CD4-positive, alpha-beta T cell treated with Interleukin-21 for 1 hour (primary cell): ENCODE measurements around the gene CAMK1D.
"Not testable (repeated sequence)": the region's sequence is repeated elsewhere in the genome, so short reads cannot be mapped to it uniquely, and the experiment has no call there.

Experiments
- DNase-seq: peaks from one replicate; pipeline ENCODE4 v3.0.0-alpha.2; 2020

Gene CAMK1D

DNA sequence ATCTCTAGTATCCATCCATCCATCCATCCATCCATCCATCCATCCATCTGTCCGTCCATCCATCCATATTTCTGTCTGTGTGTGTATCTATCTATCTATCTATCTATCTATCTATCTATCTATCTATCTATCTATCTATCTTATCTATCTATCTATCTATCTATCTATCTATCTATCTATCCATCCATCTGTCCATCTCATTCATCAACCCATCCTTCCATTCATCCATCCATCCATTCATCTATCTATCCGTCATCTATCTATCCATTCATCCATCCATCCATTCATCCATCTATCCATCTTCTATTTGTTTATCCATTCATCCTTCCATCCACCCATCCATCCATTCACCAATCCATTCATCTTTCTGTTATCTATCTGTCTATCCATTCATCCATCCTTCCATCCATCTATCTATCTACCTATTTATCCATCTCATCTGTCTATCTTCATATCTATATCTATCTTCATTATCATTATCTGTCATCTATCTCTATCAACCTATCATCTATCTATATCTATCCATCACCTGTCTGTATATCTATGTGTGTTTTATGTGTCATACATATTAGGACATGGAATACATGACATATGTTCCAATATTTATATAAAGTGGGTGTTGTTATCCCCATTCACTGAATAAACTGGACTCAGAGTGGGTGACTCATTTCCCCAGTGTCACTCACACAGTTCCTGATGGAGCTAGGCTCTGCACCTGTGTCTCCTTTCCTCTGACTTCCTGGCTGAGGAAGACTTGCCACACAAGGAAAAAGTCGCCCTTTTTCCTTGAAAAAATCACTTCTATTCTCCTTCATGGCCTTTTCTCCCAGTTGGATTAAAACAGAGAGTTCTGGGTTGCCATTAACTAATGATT lies 452.1 kb downstream of the CAMK1D start:
- DNase-seq, result no peak

DNA sequence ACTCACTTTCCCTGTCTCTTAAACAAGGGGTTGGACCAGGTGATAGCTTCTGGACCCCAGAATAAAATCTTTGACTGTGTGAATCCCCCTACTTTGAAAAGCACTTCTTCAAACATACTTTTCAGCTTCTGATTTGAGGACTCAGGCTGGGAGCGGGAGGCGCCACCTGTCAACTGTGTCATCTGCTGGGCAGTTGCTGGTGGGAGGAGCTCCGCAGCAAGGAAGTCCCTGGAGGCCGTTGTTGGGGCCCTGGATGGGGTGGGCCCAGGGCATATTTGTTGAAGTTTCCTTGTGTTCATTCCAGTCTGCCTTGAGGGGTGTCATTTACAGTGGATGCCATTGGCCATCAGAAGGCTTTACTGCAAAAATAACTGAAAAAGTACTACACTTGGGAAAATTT lies 454.4 kb downstream of the CAMK1D start:
- no peak for DNase-seq

DNA sequence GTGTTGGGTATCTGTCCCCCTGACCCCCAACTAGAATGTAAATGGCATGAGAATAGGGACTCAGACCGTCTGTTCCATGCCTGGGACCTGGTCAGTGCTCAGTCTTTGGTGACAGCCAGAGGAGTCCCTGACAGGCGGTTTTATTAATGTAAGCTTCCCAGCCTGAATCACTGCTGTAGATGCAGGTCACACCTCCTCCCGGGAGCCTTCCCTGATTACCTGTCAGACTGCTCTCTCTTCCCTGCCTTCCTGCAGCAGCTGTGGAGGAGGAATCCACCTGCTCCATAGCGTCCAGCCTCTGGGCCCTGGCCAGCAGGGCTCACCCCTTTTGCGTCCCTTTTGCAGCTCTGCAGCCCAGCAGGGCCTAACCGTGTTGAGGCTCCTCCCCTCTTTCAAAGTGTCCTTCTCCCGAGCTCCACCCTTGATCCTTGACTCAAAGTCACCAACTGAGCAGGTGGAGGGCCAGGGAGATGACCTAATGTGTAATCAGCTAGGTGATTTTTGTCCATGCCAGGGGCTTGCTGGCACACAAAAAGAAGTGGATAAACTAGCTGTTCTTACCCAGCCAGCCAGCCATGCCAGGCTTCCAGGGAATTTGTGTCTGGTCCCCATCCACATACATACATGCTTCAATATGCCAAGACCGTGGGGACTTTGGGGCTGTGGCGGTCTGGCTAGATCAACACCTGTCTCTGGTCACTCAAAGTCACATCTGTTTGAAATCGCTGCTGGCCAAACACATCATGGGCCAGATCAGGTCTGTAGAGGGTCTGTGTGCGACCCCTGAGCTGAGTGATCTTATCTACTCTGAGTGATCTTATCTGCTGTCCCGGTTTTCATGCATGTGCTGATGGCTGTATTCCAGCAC lies 457.1 kb downstream of the CAMK1D start:
- DNase-seq, result no peak

DNA sequence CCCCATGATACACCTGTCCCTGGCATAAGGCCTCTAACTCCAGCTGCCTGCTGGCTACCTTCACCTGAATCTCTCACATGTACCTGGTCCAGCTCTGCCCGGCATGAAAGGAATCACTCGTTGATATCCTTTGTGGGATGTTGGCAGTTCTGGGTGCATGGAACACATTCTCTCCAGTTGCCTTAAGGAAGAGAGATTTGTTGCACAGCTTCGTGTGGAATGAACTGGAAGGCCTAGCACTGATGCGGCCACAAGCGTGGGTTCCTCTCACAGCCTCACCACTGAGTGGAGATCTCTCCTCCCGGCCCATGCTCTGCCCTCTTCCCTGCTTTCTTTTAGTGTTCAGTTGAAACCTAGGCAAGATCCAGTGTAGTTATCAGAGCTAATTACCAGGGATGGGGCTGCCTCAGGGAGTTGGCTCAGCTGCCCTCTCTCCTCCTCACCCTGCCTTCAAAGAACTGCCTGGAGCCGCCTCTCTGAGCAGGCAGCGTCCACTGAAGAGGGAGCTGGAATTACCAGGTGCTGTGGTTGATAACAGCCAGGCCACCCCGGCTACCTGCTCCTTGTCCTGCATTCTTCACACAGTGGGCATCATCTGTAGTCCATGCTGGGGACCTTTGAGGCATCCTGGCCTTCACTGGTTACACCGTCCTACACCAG lies 457.9 kb downstream of the CAMK1D start:
- no peak for DNase-seq

DNA sequence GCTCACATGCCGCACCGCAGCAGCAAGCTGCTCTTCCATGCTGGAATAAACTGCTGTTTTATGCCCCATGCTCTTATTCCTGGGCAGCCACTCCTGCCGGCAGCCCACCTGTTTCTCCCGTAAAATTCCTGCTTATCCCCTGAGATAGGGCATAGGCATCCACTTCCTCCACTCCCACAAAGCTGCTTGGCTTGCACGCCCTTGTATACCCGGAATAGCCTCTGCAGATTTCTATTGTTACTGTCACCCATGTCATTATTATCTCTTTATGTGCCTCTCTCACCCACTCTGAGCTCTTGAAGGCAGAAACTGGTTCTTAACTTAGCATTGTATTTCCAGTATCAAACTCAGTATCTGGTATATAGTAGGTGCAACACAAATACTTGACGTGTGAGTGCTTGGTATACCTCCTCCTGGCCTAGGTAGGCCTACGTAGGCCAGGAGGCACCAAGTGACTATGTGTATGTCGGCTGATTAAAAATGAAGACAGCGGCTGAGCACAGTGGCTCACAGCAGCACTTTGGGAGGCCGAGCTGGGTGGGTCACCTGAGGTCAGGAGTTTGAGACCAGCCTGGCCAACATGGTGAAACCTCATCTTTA lies 458.8 kb downstream of the CAMK1D start:
- DNase-seq, result no peak

DNA sequence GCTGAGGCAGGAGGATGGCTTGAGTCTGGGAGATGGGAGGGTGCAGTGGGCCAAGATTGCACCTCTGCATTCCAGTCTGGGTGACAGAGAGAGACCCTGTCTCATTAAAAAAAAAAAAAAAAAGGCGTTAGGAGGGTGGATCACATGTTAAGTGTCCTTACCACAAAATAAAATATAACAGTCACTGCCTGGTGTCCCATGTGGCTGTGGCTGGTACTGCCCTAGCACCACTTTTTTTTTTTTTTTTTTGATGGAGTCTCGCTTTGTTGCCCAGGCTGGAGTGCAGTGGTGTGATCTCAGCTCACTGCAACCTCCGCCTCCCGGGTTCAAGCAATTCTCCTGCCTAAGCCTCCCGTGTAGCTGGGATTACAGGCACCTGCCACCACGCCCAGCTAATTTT lies 460.7 kb downstream of the CAMK1D start:
- not testable (repeated sequence) for DNase-seq

DNA sequence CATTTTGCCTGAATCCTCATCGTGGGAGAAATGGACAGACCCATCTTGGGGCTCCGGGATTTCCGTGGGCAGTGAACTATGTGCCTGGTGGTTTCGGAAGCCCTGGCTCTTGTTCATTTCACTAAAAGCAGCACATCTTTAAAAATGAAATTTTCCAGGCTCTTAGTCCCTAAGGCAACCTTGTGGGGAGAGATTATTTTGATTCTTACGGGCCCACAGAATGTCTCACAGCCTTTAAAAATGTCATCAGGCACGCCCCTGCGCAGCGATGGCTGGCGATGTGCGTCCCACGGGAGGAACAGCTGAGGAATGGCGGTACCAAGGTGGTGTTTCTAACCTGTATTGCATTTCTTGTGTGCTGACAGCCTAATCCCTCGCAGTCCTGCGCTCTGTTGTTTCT lies 462.5 kb downstream of the CAMK1D start:
- no peak for DNase-seq

DNA sequence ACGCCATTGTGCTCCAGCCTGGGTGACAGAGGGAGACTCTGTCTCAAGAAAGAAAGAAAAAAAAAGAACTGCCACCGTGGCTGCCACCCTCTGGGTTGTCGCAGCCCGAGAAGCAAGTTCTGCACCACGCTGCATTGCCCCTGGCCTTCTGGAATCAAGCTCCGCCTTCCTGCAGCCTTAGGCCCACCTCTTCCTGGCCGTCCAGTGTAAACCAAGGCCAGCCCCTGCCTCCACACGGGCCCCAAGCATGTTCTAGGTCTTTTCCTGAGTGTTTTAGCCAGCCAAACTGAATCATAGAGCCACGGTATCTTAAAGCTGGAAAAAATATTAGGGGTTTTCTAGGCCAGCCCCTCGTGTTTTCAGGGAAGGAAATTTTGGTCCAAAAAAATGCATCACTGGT lies 463.2 kb downstream of the CAMK1D start:
- DNase-seq, result no peak

DNA sequence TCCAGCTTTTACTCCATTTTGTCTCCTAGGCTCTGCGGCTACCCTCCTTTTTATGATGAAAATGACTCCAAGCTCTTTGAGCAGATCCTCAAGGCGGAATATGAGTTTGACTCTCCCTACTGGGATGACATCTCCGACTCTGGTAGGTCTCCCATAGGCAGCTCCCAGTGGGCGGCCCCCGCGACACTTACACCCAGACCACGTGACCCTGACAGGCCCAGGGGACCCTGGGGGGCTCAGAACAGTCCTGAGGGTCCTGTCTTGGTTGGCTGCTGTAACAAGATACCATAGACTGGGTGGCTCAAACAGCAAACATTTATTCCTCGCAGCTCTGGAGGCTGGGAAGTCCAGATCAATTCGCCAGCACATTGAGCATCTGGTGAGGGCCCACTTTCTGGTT lies 464.8 kb downstream of the CAMK1D start:
- DNase-seq, result no peak

DNA sequence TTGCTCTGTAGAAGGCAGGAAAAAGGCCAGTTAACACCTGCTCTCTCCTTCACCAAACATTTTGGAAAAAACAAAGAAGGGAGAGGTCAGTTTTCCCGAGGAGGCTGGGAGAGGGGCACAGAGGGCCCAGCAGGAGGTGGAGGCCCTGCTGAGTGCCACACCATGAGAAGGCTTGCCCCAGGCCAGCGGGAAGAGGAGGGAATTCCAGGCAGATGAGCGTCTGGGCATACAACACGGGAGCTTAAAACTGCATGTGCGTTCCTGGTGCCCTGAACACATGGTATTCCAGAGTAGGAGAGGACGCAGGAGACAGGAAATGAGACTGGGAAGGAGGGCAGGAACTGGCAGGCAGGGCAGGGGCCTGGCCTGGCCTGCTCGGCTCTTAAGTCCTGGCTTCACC lies 469.7 kb downstream of the CAMK1D start:
- DNase-seq, result no peak

DNA sequence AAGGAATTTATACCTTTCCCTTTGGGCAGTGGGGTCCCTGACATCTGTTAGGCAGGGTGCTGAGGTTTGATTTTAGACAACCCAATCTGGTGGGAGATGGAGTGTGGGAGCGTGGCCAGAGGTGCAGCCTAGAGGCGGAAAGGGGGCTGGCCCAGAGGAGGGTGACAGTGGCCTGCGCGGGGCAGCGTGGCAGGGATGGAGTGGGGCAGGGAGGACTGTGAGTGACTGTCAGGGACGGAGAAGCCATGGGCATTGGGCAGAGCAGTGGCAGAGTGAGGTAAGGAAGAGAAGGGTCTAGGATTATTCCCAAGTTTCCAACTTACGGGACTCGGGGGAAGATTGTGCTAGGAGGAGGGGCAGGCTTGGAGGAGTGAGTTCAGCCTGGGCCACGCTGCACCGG lies 470.3 kb downstream of the CAMK1D start:
- DNase-seq, result no peak

DNA sequence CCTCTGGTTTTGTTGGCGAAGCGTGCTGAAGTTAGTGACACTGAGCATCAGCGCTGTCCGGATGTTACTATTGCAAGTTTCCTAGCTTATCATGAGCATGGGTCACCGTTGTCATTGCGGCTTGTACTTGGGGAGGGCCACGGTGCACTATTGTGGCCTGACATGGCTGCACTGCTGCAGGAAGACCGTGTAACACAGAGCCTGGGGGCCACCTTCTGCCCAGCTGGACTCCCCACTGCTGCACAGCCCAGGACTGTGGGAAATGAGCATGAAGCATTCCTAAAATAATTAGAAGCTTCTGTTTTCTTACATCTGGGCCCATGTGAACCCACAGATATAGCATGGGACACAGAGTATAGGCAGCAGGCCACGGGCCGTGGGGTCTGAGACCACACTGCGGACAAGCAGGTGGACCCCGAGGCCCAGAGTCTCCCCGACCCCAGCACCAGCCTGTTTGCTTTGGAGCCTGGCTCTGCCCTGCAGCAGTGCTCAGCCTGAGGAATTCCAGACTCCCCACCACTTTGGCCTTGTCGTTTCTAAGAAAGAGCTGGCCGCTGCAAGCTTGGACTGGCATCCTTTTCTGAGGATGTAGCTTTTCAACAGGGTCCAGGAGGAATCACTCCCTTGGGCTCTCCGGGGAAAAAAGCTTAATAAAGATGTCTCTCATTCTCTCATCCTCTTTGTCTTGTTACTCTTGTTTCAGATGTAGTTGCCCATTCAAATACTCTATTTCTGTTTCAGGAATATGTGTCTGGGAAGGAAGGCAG lies 473.0 kb downstream of the CAMK1D start:
- no peak for DNase-seq

DNA sequence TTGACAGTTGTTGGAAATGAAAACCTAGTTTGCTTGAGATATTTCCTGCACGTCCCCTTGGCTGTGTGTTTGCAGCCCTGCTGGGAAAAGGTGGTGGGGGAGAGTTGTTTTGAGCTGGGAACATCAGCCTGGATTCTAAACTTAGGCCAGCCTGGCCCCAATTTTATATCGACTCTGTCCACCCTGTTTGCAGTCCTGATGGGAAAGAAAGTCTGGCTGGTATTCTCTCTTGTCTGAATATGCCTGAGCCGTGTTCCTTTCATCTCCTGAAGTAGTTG lies 473.5 kb downstream of the CAMK1D start:
- no peak for DNase-seq

DNA sequence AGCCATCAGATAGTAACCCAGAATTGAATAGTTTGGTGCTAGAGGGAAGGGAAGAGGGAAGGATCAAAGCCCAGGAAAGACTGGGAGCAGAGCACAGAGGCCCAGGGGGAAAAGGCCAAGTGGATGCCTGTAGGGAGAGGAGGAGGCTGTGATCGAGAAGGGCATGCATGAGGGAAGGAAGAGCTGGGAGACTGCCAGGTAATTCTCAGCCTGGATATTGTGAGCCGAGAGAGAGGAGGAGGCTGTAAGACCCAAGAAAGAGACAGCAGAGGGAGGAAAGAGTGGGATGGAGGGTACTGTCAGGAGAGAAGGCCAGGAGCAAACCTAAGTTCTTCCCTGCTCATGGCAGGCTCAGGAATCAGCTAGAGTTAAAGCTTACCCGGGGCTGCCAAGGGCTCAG lies 474.0 kb downstream of the CAMK1D start:
- no peak for DNase-seq

DNA sequence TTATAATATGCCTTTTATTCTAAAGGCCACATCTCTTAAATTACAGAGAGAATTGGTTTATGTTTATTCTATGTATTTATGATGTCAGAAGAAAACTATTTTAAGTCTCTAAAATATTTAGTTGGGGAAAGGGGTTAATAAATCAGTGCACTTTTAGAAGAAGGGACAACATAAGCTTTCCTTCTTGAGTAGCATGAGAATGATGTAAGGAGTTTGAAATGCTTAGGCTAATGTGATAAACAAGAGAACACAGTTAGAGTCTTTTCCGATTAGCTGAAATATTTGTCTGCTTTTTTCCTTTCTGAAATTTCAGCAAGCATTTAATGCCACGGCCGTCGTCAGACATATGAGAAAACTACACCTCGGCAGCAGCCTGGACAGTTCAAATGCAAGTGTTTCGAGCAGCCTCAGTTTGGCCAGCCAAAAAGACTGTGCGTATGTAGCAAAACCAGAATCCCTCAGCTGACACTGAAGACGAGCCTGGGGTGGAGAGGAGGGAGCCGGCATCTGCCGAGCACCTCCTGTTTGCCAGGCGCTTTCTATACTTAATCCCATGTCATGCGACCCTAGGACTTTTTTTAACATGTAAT lies 476.0 kb downstream of the CAMK1D start:
- DNase-seq, result no peak

DNA sequence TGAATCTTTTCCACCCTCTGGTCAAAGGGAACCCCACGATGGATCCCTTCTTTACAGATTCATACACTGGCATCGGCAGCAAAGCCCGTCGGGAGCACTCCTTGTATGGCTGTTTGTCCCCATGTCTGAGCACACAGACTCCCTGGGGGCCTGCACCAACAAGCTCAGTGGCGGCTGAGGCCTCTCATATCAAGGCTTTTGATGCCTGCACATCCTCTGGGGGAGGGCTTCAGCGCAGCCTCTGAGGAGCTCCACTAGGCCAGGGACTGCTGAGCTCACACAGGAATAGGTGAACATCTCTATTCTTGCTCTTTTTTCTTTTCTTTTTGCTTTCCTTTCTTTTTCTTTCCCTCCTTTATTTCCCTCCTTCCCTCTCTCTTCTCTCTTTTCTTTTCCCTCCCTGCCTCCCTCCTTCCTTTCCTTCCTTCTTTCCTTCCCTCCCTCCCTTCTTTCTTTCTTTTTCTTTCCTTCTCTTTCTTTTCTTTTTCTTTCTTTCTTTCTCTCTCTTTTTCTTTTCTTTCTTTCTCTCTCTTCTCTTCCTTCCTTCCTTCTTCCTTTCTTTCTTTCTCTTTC lies 477.5 kb downstream of the CAMK1D start:
- DNase-seq, result no peak

DNA sequence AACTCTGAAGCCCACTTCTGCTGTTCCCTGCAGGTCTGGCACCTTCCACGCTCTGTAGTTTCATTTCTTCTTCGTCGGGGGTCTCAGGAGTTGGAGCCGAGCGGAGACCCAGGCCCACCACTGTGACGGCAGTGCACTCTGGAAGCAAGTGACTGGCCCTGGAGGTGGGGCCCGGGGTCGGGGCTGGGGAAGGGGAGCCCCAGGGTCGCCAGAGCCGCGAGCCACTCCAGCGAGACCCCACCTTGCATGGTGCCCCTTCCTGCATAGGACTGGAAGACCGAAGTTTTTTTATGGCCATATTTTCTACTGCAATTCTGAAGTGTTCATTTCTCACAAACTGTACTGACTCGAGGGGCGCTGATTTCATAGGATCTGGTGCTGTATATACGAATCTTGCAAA lies 479.4 kb downstream of the CAMK1D start:
- no peak for DNase-seq

DNA sequence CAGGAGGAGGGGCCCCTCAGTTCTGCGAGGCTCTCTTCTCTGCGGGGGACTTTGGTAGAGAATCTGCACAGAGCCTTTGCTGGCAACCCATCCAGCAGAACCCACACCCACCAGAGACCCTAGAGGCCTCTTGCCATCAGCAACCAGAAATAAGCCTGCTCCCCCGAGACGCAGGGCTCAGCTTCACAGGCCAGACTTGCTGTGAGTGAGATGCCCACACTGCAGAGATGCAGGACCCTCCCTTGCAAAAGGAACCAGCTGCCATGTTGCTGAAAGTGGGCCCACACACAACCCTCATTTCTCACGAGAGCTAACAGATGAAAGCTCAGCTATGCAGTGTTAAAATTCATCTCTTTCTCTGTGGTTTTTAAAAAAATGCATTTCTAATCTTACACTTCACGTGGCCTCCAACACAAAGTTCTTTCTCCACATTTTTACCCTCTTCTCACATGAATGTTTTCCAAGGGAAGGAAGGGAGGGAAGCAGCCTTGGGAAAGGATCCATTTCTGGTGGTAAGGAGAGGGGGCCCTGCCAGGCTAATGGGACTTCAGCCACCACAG lies 480.6 kb downstream of the CAMK1D start:
- DNase-seq, result no peak

DNA sequence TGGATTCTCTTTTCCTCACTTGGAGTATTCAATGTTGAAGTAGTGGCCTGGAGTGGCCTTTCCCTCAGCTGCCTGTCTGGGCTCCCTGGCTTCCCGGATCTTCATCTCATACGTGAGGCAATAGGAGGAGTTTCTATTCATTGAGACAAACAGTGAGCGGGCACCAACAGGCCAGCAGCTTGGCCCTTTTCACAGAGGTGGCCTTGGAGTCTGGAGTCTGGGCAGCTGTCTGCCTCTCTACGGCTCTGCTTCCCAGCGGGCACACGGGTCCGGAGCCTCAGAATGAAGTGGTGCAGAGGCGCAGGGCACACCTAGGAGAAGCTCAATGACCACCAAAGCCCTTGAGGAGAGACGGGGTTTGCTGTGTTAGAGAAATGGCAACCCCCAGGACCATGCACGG lies 482.7 kb downstream of the CAMK1D start:
- DNase-seq, result no peak

DNA sequence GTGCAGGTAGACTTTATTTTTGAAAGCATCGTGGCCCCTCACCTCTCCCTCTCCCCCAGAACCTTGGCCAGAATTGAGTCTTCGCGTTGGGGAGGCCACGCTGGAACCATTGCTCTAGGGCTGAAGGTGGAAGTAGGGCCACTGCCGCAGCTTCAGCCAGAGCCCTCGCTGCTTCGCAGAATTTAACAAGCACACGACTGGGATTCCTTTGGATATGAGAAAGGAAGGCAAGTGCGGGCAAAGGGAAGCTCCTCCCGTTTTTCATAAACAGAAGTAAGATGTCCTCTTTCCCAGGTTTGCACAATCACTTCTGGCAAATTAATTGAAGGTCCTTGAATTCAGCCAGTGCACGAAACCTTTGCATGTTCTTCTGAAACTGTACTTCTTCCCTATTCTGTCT lies 484.1 kb downstream of the CAMK1D start:
- DNase-seq, result no peak

DNA sequence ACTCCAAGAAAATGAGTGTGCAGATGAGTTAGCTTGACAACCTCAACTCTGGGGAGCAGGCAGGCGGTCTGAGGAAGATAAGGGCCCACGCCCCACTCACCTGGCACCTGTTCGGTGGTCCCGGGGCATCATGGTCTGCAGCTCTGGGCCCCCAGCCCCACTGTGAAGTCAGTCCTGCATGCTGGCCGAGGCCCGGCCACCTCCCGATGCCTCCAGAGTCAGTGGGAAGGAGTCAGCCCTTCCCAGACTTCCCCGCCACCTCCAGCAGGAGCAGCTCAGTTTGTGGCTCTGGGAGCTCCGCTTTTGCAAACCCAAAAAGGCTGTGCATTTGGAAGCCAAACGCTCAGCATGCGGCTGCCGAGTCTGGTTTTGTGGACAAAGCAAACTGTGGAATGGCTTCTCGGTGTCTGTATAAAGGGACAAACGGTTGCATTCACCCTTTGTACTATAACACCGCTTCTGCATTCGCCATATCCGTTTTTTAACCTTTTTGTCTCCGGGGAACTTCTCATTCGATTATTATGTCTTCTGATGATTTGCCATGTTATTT lies 484.8 kb downstream of the CAMK1D start:
- DNase-seq, result no peak
